Astrocyte of the spinal cord (primary cell): ENCODE results near the gene CASZ1.

Experiments used
- DNase-seq: peaks from one replicate; pipeline ENCODE4 v3.0.0; 2011; ENCODE audit warnings: low read depth, low spot score
- H3K4me3 ChIP-seq: 2 replicates; pipeline ENCODE4 v1.5.1; 2011; ENCODE audit warnings: low read depth, mild to moderate bottlenecking, low read length, moderate library complexity
- CTCF ChIP-seq: IDR thresholded peaks from 2 replicates; pipeline ENCODE4 v1.5.1; 2012; ENCODE audit warnings: low read depth, mild to moderate bottlenecking, low read length, inconsistent platforms
- in situ Hi-C: cut with HindIII; loops from 2 replicates; pipeline ENCODE4 v1.10.0; 2017; ENCODE audit warnings: low sequenced_read_pairs

The CASZ1 gene

GRCh38 chr1:10693497-10694273 is 102.8 kb downstream of the CASZ1 start:
- in situ Hi-C loops: no loop called here
- no peak for DNase-seq
- H3K4me3 ChIP-seq: peak overlapping the region; percentile 47
- no peak for TF ChIP-seq CTCF

GRCh38 chr1:10693152-10693496 is 103.3 kb downstream of the CASZ1 start:
- H3K4me3 ChIP-seq: peak overlapping the region; percentile 47
- DNase-seq: no peak
- no peak for TF ChIP-seq CTCF
- in situ Hi-C loops: no loop called here

- TF ChIP-seq CTCF: no peak
- in situ Hi-C loops: no loop called here
- no peak overlapping the region for H3K4me3 ChIP-seq
- DNase-seq: no peak
Observed at GRCh38 chr1:10692401-10693021, 103.9 kb downstream of the CASZ1 start.

- in situ Hi-C loops: no loop called here
- TF ChIP-seq CTCF: no peak
- no peak overlapping the region for H3K4me3 ChIP-seq
- no peak for DNase-seq
Observed at GRCh38 chr1:10691740-10692125, 104.7 kb downstream of the CASZ1 start.

- no peak for DNase-seq
- H3K4me3 ChIP-seq: no peak overlapping the region
- in situ Hi-C loops: no loop called here
- no peak for TF ChIP-seq CTCF
Observed at GRCh38 chr1:10691075-10691739, 105.2 kb downstream of the CASZ1 start.

- TF ChIP-seq CTCF: no peak
- no peak for DNase-seq
- in situ Hi-C loops: no loop called here
- H3K4me3 ChIP-seq: no peak overlapping the region
Observed at GRCh38 chr1:10690484-10690883, 106.0 kb downstream of the CASZ1 start.
